ENCODE data around the gene NADK2.

DNA sequence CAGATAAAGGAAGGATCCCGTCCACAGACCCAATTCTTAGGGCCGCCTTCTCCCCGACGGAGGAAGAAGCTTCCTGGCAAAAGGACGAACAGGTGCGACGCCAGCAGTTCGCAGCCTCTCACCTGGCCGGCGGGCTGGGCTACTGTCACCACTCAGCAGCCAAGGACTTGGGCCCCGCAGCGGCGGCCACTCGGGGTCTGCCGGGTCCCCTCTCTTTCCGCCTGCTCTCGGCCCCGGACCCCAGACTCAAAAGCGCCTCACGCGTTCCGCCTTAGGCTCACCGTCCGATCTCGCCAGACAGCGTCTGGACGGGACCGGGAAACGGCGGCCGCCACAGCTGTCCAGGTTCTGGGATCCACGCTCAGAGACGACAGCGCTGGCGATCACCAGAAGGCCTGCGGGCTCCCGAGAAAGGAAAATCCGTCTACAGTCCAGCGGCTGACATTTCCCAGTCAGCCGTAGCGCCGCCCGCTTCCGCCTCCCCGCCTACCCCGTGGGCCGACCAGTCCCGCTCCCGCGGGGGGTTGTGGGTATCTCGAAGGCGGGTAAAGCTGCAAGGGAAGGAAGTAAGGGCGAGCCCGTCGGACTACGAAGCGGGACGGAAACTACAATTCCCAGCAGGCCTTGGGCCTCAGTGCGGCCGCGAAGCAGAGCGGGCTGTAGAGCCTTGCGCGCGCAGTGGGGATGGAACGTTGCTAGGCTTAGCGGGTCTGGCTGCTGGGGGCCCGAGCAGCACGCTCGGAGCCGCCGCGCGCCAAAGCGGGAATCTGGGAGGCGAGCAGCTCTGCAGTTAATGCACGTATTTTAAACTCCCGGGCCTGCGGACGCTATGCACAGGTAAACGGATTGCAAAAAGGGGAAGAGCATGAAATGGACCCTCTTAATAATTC is 90.0 kb downstream of the NADK2 start, which contains the start of the genes LMBRD2 and SKP2:
- TF ChIP-seq, protein P1, sequence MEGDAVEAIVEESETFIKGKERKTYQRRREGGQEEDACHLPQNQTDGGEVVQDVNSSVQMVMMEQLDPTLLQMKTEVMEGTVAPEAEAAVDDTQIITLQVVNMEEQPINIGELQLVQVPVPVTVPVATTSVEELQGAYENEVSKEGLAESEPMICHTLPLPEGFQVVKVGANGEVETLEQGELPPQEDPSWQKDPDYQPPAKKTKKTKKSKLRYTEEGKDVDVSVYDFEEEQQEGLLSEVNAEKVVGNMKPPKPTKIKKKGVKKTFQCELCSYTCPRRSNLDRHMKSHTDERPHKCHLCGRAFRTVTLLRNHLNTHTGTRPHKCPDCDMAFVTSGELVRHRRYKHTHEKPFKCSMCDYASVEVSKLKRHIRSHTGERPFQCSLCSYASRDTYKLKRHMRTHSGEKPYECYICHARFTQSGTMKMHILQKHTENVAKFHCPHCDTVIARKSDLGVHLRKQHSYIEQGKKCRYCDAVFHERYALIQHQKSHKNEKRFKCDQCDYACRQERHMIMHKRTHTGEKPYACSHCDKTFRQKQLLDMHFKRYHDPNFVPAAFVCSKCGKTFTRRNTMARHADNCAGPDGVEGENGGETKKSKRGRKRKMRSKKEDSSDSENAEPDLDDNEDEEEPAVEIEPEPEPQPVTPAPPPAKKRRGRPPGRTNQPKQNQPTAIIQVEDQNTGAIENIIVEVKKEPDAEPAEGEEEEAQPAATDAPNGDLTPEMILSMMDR (IDR thresholded peaks at IDR 0.05): no peak
- TF ChIP-seq EP300 (IDR thresholded peaks at IDR 0.05) (no peak), POLR2A (IDR thresholded peaks at IDR 0.05) (peak; percentile 19 to 26)

Data from sigmoid colon (tissue), 4 donors.